ENCODE results near the gene TM7SF2.
A peak's percentile ranks its signal among the peaks of the same experiment; 100 is the strongest.

The TM7SF2 gene

GRCh38 chr11:65090628-65091027 is 21.0 kb upstream of the TM7SF2 start:
- DNase-seq, result no peak

GRCh38 chr11:65095427-65095826 is 16.2 kb upstream of the TM7SF2 start:
- DNase-seq, result no peak

GRCh38 chr11:65095974-65096806 is 15.5 kb upstream of the TM7SF2 start, which contains the start of gene VPS51:
VPS51 (plus strand) TSS chr11:65096214; CDS start chr11:65096251, 37 bp downstream.
- DNase-seq, result peak; percentile 53 to 96 (median 78)

GRCh38 chr11:65096926-65097325 is 14.7 kb upstream of the TM7SF2 start:
- DNase-seq, result no peak

- DNase-seq, result no peak
These were observed 10.9 kb upstream of the TM7SF2 start for GRCh38 chr11:65100674-65101350.

- no peak for DNase-seq
These were observed 9.3 kb upstream of the TM7SF2 start for GRCh38 chr11:65102142-65103095.

- no peak for DNase-seq
These were observed 8.2 kb upstream of the TM7SF2 start for GRCh38 chr11:65103476-65103875.

- no peak for DNase-seq
These were observed 7.0 kb upstream of the TM7SF2 start for GRCh38 chr11:65104628-65105027.

- DNase-seq, result no peak
These were observed 4.6 kb upstream of the TM7SF2 start for GRCh38 chr11:65107078-65107477.

GRCh38 chr11:65107751-65108468 is 3.8 kb upstream of the TM7SF2 start:
- no peak for DNase-seq

- no peak for DNase-seq
These were observed 3.1 kb upstream of the TM7SF2 start for GRCh38 chr11:65108469-65109123.

GRCh38 chr11:65109231-65110198 is 2.2 kb upstream of the TM7SF2 start:
- no peak for DNase-seq

- DNase-seq, result peak; percentile 81 to 96 (median 89)
These were observed 1.3 kb upstream of the TM7SF2 start for GRCh38 chr11:65110354-65110861.

- DNase-seq, result no peak
These were observed 421 bp upstream of the TM7SF2 start for GRCh38 chr11:65111159-65111743.

GRCh38 chr11:65112546-65113360 is 1.1 kb downstream of the TM7SF2 start:
- peak; percentile 58 to 83 (median 65) for DNase-seq

GRCh38 chr11:65113361-65113756 is 1.7 kb downstream of the TM7SF2 start:
- DNase-seq, result no peak

- DNase-seq, result no peak
These were observed 2.2 kb downstream of the TM7SF2 start for GRCh38 chr11:65113839-65114238.

GRCh38 chr11:65114538-65115171 is 3.0 kb downstream of the TM7SF2 start:
- no peak for DNase-seq

All from T-helper 2 cell (primary cell).